Esophagus muscularis mucosa (tissue), 4 donors: ENCODE results near the gene SPON1. TPM values are rescaled to one million over a fixed set of nuclear protein-coding genes. Genes with fewer than 3 reads are reported as not detected.

Experiments used
- DNase-seq: peaks from one replicate; pipeline ENCODE4 v3.0.0-alpha.2; 2017; ENCODE audit errors: extremely low spot score
- H3K27ac ChIP-seq, 4 donors: fragments of 200-600 bp; sonication (generic); replicated peaks in 1 of 4; 1 replicate in 3 of 4; 2 replicates in 1 of 4; pipeline ENCODE4 v1.5.1; 2016 to 2019; ENCODE audit warnings: mild to moderate bottlenecking in 1 of 4
- H3K27me3 ChIP-seq, 4 donors: fragments of 200-600 bp; sonication (generic); one replicate each; pipeline versions ENCODE4 v1.5.1 to v1.6.0; 2016 to 2019
- H3K36me3 ChIP-seq, 4 donors: fragments of 200-600 bp; sonication (generic); one replicate each; pipeline ENCODE4 v1.5.1; 2016 to 2019
- H3K4me1 ChIP-seq, 4 donors: fragments of 200-600 bp; sonication (generic); one replicate each; pipeline ENCODE4 v1.5.1; 2016 to 2019
- H3K4me3 ChIP-seq, 4 donors: fragments of 200-600 bp; sonication (generic); 1 replicate in 2 of 4; 2 replicates in 2 of 4; pipeline ENCODE4 v1.5.1; 2016 to 2019; ENCODE audit warnings: mild to moderate bottlenecking in 4 of 4, moderate library complexity in 1 of 4
- H3K9me3 ChIP-seq, 4 donors: fragments of 200-600 bp; sonication (generic); 1 replicate in 3 of 4; 2 replicates in 1 of 4; pipeline ENCODE4 v1.5.1; 2016 to 2019
- CTCF ChIP-seq, 3 experiments: fragments of 200-600 bp in 2 of 3; fragments of 450-650 bp in 1 of 3; sonication (generic) in 2 of 3; IDR thresholded peaks; one replicate each; pipeline ENCODE4 v1.5.1; 2017 to 2019; ENCODE audit warnings: antibody characterized with exemption in 3 of 3, mild to moderate bottlenecking in 2 of 3, moderate library complexity in 1 of 3
- EP300 ChIP-seq: sonication (generic); formaldehyde crosslinking; IDR thresholded peaks from one replicate; pipeline ENCODE4 v1.6.1; 2017; ENCODE audit warnings: antibody characterized with exemption
- POLR2A ChIP-seq: fragments of 450-650 bp; IDR thresholded peaks from one replicate; pipeline ENCODE4 v1.6.1; 2017; ENCODE audit warnings: antibody characterized with exemption, moderate library complexity, mild to moderate bottlenecking, low read depth
- POLR2AphosphoS5 ChIP-seq, 2 donors: sonication (generic); formaldehyde crosslinking; IDR thresholded peaks; one replicate each; pipeline ENCODE4 v1.6.1; 2017; ENCODE audit warnings: antibody characterized with exemption in 2 of 2
- WGBS: methylation state at CpG from one replicate; pipeline ENCODE4 v1.1.5; 2018; 5-methylcytosine and 5-hydroxymethylcytosine counted together
- intact Hi-C: fragments of 100-400 bp; cut with DNase I; formaldehyde crosslinking; loops from one replicate; pipeline ENCODE4 v1.15.1; 2023
- total RNA-seq, 4 donors: library from RNA; depleted of rRNA; stranded (reverse); fragments of >200 nt; gene quantifications; one replicate each; pipeline versions ENCODE4 v1.1.0 to v1.2.1, GENCODE V29; 2016

Gene SPON1
- total RNA-seq, 4 donors from 2014 or later = 12.5 to 25.2 (median 19.2) TPM

GRCh38 chr11:14202251-14203196, 240.0 kb downstream of the SPON1 start:
- no peak for DNase-seq
- intact Hi-C loops = no loop called here
- Histone ChIP-seq H3K4me3 (no peak overlapping the region), H3K27ac (no peak overlapping the region), H3K27me3 (no peaks in the 10 kb centered on the region), H3K9me3 (no peaks in the 10 kb centered on the region), H3K36me3 (no peaks in the 10 kb centered on the region), H3K4me1 (no peaks in the 10 kb centered on the region)
- WGBS = 76% methylated on average over 15 of the region's 15 CpGs
- no peak for TF ChIP-seq POLR2A
- TF ChIP-seq EP300 = no peak
- no peak for TF ChIP-seq CTCF (IDR thresholded peaks at IDR 0.05)
- no peak for TF ChIP-seq POLR2AphosphoS5 (IDR thresholded peaks at IDR 0.05)

- Histone ChIP-seq H3K4me1 (no peaks in the 10 kb centered on the region), H3K9me3 (no peaks in the 10 kb centered on the region), H3K27me3 (no peaks in the 10 kb centered on the region), H3K4me3 (no peak overlapping the region), H3K36me3 (no peaks in the 10 kb centered on the region), H3K27ac (no peak overlapping the region)
- 79% methylated on average over 4 of the region's 4 CpGs for WGBS
- no peak for DNase-seq
- TF ChIP-seq POLR2A (no peak), CTCF (IDR thresholded peaks at IDR 0.05) (no peak), POLR2AphosphoS5 (IDR thresholded peaks at IDR 0.05) (no peak), EP300 (no peak)
- intact Hi-C loops = no loop called here
Observed at GRCh38 chr11:14203321-14203720, 240.8 kb downstream of the SPON1 start.

- DNase-seq = no peak
- no peaks in the 10 kb centered on the region for H3K4me1 ChIP-seq
- H3K4me3 ChIP-seq = no peak overlapping the region
- peaks cover 0 to 3% (median 0%) of the 10 kb centered on the region in 4 donors for H3K27me3 ChIP-seq
- no peaks in the 10 kb centered on the region for H3K36me3 ChIP-seq
- no peak overlapping the region for H3K27ac ChIP-seq
- no peaks in the 10 kb centered on the region for H3K9me3 ChIP-seq
- intact Hi-C loops = no loop called here
- no peak for TF ChIP-seq CTCF (IDR thresholded peaks at IDR 0.05)
- TF ChIP-seq EP300 = no peak
- no peak for TF ChIP-seq POLR2AphosphoS5 (IDR thresholded peaks at IDR 0.05)
- no peak for TF ChIP-seq POLR2A
Observed at GRCh38 chr11:14212986-14213385, 250.5 kb downstream of the SPON1 start.

GRCh38 chr11:14218728-14219127, 256.2 kb downstream of the SPON1 start:
- no peak for DNase-seq
- peaks cover 0 to 8% (median 8%) of the 10 kb centered on the region in 4 donors for H3K4me1 ChIP-seq
- no peaks in the 10 kb centered on the region for H3K9me3 ChIP-seq
- TF ChIP-seq POLR2A (no peak), EP300 (no peak), CTCF (IDR thresholded peaks at IDR 0.05) (no peak), POLR2AphosphoS5 (IDR thresholded peaks at IDR 0.05) (no peak)
- peaks cover 0 to 3% (median 0%) of the 10 kb centered on the region in 4 donors for H3K27me3 ChIP-seq
- intact Hi-C loops = no loop called here
- WGBS = 84% methylated on average over 3 of the region's 3 CpGs
- no peak overlapping the region for H3K27ac ChIP-seq
- H3K4me3 ChIP-seq = no peak overlapping the region
- no peaks in the 10 kb centered on the region for H3K36me3 ChIP-seq
